SK-N-SH treated with all-trans-retinoic acid at 6 μM for 48 hours (cell line): ENCODE measurements around the gene BACH2.
"Not testable (repeated sequence)": the region's sequence is repeated elsewhere in the genome, so short reads cannot be mapped to it uniquely, and the experiment has no call there.

Source experiments
- ATAC-seq: fragments of 200-7000 bp; cut with Tn5 transposase; 3 replicates; pipeline ENCODE4 v1.9.1; 2020; ENCODE audit warnings: mild to moderate bottlenecking, moderate library complexity
- ARNTL ChIP-seq: fragments of 450-650 bp; formaldehyde crosslinking; IDR thresholded peaks from 2 replicates; pipeline ENCODE4 v1.5.0; 2020; ENCODE audit warnings: low read depth, mild to moderate bottlenecking, moderate library complexity, borderline replicate concordance
- BACH2 ChIP-seq: fragments of 250-450 bp; sonication (Bioruptor Pico); IDR thresholded peaks from 2 replicates; pipeline ENCODE4 v1.9.0; 2021; ENCODE audit warnings: mild to moderate bottlenecking, borderline replicate concordance
- ESRRG ChIP-seq: fragments of 250-450 bp; sonication (Bioruptor Pico); IDR thresholded peaks from 2 replicates; pipeline ENCODE4 v1.6.1; 2021; ENCODE audit warnings: mild to moderate bottlenecking
- GLIS3 ChIP-seq: fragments of 250-450 bp; sonication (Bioruptor Pico); IDR thresholded peaks from 2 replicates; pipeline ENCODE4 v1.5.0; 2020; ENCODE audit warnings: mild to moderate bottlenecking, moderate library complexity
- OSR1 ChIP-seq: fragments of 250-450 bp; sonication (Bioruptor Pico); IDR thresholded peaks from 2 replicates; pipeline ENCODE4 v1.8.0; 2022; ENCODE audit warnings: moderate library complexity, mild to moderate bottlenecking, inconsistent platforms
- PPARA ChIP-seq: fragments of 250-450 bp; sonication (Bioruptor Pico); IDR thresholded peaks from 2 replicates; pipeline ENCODE4 v1.5.0; 2020; ENCODE audit warnings: mild to moderate bottlenecking, borderline replicate concordance
- RARB ChIP-seq: fragments of 250-450 bp; sonication (Bioruptor Pico); IDR thresholded peaks from 2 replicates; pipeline ENCODE4 v1.8.0; 2021; ENCODE audit warnings: mild to moderate bottlenecking, moderate library complexity
- SNAI2 ChIP-seq: fragments of 250-450 bp; sonication (Bioruptor Pico); IDR thresholded peaks from 2 replicates; pipeline ENCODE4 v1.5.0; 2020; ENCODE audit warnings: mild to moderate bottlenecking, moderate library complexity
- TCF4 ChIP-seq: fragments of 250-450 bp; sonication (Bioruptor Pico); IDR thresholded peaks from 2 replicates; pipeline ENCODE4 v1.8.0; 2021; ENCODE audit warnings: mild to moderate bottlenecking, moderate library complexity, borderline replicate concordance
- TOX ChIP-seq: fragments of 250-450 bp; sonication (Bioruptor Pico); IDR thresholded peaks from 2 replicates; pipeline ENCODE4 v1.8.0; 2021; ENCODE audit warnings: mild to moderate bottlenecking, moderate library complexity, borderline replicate concordance
- ZC3H10 ChIP-seq: fragments of 250-450 bp; sonication (Bioruptor Pico); IDR thresholded peaks from 2 replicates; pipeline ENCODE4 v1.5.1; 2021; ENCODE audit warnings: mild to moderate bottlenecking, moderate library complexity
- ZFP3 ChIP-seq: fragments of 250-450 bp; sonication (Bioruptor Pico); IDR thresholded peaks from 2 replicates; pipeline ENCODE4 v1.5.0; 2020; ENCODE audit warnings: mild to moderate bottlenecking, moderate library complexity
- ZFP30 ChIP-seq: fragments of 450-650 bp; formaldehyde crosslinking; IDR thresholded peaks from 2 replicates; pipeline ENCODE4 v1.5.0; 2022; ENCODE audit warnings: mild to moderate bottlenecking, moderate library complexity
- ZNF565 ChIP-seq: fragments of 450-650 bp; formaldehyde crosslinking; conservative IDR thresholded peaks from 2 replicates; pipeline ENCODE4 v1.5.0; 2020; ENCODE audit warnings: low read depth, mild to moderate bottlenecking, moderate library complexity
- ZNF70 ChIP-seq: fragments of 450-650 bp; formaldehyde crosslinking; IDR thresholded peaks from 2 replicates; pipeline ENCODE4 v1.5.0; 2020; ENCODE audit warnings: mild to moderate bottlenecking, moderate library complexity
- ZNF8 ChIP-seq: fragments of 450-650 bp; formaldehyde crosslinking; IDR thresholded peaks from 2 replicates; pipeline ENCODE4 v1.5.0; 2020; ENCODE audit warnings: mild to moderate bottlenecking, moderate library complexity
- TF ChIP-seq, protein P1 (sequence below): fragments of 250-450 bp; sonication (Bioruptor Pico); IDR thresholded peaks from 2 replicates; pipeline ENCODE4 v1.5.1; 2021; ENCODE audit warnings: mild to moderate bottlenecking, moderate library complexity
- TF ChIP-seq, protein P2 (sequence below): fragments of 250-450 bp; sonication (Bioruptor Pico); IDR thresholded peaks from 2 replicates; pipeline ENCODE4 v1.8.0; 2020; ENCODE audit warnings: mild to moderate bottlenecking, moderate library complexity, borderline replicate concordance
- TF ChIP-seq, protein P3 (sequence below): fragments of 250-450 bp; sonication (Bioruptor Pico); IDR thresholded peaks from 2 replicates; pipeline ENCODE4 v1.5.1; 2020; ENCODE audit warnings: low read depth, mild to moderate bottlenecking, moderate library complexity

Gene BACH2

DNA sequence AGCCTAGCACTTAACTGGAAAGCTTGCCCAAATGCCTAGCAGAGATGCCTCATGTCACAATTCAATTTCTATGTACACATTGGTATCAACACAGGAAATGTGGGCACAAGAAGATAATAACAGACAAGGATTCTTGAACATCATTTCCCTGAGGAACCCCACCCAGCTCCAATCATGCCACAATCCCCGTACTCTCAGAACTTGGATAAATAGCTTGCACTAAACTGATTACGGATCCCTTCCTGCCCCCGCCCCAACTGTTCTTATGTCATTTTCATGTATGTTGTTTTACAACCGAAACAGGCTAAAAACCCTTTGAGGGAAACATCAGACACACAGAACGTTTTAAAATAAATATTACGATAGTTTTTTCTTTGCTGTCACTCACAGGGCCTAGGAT, 87.1 kb downstream of the BACH2 start (continued):
- TF ChIP-seq, protein P1, sequence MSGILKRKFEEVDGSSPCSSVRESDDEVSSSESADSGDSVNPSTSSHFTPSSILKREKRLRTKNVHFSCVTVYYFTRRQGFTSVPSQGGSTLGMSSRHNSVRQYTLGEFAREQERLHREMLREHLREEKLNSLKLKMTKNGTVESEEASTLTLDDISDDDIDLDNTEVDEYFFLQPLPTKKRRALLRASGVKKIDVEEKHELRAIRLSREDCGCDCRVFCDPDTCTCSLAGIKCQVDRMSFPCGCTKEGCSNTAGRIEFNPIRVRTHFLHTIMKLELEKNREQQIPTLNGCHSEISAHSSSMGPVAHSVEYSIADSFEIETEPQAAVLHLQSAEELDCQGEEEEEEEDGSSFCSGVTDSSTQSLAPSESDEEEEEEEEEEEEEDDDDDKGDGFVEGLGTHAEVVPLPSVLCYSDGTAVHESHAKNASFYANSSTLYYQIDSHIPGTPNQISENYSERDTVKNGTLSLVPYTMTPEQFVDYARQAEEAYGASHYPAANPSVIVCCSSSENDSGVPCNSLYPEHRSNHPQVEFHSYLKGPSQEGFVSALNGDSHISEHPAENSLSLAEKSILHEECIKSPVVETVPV, result no peak

DNA sequence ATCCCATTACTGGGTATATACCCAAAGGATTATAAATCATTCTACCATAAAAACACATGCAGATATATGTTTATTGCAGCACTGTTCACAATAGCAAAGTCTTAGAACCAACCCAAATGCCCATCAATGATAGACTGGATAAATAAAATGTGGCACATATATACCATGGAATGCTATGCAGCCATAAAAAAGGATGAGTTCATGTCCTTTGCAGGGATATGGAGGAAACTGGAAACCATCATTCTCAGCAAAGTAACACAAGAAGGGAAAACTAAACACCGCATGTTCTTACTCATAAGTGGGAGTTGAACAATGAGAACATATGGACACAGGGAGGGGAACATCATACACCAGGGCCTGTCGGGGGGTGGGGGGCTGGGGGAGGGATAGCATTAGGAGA, 88.0 kb downstream of the BACH2 start:
- not testable (repeated sequence) for ATAC-seq

DNA sequence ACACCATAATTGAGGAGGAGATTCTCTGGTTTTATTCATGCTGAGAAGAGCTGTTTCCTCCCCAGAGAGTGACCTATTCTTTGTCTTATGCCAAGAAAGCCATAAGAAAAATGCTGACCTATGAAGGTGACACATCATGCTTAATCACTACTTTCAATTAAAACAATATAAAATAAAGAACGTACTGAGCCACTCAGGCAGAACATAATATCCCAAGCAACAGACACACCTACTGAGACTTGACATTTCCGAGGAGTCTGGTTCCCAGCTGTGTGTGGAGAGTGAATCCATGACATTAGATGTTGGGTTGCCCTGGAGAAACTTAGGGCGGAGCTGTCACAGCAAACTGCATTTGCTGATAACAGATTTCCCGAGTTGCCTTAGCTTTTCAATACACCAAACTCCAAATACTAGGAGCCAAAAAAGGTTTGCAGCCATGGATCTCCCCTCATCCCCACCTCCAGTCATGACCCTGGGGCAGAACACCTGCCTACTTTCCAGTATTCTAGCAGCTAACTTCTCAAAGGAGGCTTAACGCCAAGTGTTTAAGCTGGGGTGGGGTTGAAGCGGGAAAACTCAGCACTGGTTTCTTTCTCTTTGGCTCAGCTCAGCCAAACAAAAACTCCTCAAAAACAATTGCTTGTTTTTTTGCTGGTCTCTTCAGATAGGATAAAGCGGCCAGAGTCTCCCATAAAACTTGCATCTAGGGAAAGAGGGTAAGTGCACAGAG, 92.2 kb downstream of the BACH2 start:
- no peak for ATAC-seq
- TF ChIP-seq PPARA (no peak), BACH2 (no peak), RARB (CRISPR knock-in tag) (no peak), ZNF8 (CRISPR knock-in tag) (no peak), ARNTL (CRISPR knock-in tag) (no peak), ZNF565 (CRISPR knock-in tag) (no peak), ZFP30 (no peak)
- TF ChIP-seq, protein P1, result no peak
- TF ChIP-seq, protein P2, sequence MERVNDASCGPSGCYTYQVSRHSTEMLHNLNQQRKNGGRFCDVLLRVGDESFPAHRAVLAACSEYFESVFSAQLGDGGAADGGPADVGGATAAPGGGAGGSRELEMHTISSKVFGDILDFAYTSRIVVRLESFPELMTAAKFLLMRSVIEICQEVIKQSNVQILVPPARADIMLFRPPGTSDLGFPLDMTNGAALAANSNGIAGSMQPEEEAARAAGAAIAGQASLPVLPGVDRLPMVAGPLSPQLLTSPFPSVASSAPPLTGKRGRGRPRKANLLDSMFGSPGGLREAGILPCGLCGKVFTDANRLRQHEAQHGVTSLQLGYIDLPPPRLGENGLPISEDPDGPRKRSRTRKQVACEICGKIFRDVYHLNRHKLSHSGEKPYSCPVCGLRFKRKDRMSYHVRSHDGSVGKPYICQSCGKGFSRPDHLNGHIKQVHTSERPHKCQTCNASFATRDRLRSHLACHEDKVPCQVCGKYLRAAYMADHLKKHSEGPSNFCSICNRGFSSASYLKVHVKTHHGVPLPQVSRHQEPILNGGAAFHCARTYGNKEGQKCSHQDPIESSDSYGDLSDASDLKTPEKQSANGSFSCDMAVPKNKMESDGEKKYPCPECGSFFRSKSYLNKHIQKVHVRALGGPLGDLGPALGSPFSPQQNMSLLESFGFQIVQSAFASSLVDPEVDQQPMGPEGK, result no peak

DNA sequence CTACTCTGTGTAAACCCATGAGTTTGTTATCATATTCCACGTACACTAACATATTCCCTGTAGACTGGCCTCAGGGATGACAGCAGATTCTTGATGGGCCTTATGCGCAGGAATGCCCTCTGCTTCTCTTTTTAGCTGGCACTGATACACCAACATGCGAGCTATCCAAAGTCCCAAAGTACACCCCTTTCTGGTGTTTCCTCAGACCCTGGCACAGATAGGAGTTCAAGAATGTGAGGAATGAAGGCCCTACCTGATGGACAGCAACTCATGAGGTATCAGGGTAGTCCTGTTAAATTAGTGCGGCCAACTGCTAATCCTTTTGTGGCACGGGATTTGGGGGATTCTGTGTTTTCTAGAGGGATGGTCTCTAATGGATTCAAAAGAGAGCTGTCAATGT, 93.0 kb downstream of the BACH2 start:
- TF ChIP-seq ESRRG (CRISPR knock-in tag) (no peak), RARB (CRISPR knock-in tag) (no peak)
- ATAC-seq, result no peak

DNA sequence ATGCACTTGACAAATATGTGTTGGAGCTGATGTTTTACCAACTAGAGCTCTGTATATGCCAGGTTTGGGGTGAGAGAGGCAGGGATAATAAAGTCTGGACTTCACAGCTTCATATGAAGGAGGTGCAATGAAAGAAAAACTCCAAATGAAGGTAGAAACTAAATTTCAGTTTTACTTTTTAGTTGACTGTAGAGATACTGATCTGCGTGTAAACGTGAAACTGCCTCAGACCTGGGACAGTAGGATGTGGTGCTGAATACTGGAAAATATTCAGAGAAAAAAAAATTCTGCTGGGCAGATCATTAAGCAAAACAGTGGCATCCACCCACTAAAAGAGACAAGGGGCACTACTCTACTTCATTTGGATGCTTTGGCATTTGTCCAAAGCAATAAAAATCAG, 94.5 kb downstream of the BACH2 start:
- TF ChIP-seq TCF4 (CRISPR knock-in tag) (no peak), ESRRG (CRISPR knock-in tag) (no peak), BACH2 (no peak), ZNF70 (CRISPR knock-in tag) (no peak), ZFP30 (no peak), SNAI2 (no peak), ZFP3 (CRISPR knock-in tag) (no peak), TOX (CRISPR knock-in tag) (no peak), GLIS3 (CRISPR knock-in tag) (no peak), ZNF565 (CRISPR knock-in tag) (no peak), OSR1 (CRISPR knock-in tag) (no peak), PPARA (no peak), ARNTL (CRISPR knock-in tag) (no peak), ZC3H10 (CRISPR knock-in tag) (no peak)
- TF ChIP-seq, protein P3, sequence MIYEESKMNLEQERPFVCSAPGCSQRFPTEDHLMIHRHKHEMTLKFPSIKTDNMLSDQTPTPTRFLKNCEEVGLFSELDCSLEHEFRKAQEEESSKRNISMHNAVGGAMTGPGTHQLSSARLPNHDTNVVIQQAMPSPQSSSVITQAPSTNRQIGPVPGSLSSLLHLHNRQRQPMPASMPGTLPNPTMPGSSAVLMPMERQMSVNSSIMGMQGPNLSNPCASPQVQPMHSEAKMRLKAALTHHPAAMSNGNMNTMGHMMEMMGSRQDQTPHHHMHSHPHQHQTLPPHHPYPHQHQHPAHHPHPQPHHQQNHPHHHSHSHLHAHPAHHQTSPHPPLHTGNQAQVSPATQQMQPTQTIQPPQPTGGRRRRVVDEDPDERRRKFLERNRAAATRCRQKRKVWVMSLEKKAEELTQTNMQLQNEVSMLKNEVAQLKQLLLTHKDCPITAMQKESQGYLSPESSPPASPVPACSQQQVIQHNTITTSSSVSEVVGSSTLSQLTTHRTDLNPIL (CRISPR knock-in tag), result no peak
- TF ChIP-seq, protein P1, result no peak
- TF ChIP-seq, all 23 proteins: peak for 0
- no peak for ATAC-seq
